Measurements from ENCODE around the gene AGER.

AGER gene

DNA sequence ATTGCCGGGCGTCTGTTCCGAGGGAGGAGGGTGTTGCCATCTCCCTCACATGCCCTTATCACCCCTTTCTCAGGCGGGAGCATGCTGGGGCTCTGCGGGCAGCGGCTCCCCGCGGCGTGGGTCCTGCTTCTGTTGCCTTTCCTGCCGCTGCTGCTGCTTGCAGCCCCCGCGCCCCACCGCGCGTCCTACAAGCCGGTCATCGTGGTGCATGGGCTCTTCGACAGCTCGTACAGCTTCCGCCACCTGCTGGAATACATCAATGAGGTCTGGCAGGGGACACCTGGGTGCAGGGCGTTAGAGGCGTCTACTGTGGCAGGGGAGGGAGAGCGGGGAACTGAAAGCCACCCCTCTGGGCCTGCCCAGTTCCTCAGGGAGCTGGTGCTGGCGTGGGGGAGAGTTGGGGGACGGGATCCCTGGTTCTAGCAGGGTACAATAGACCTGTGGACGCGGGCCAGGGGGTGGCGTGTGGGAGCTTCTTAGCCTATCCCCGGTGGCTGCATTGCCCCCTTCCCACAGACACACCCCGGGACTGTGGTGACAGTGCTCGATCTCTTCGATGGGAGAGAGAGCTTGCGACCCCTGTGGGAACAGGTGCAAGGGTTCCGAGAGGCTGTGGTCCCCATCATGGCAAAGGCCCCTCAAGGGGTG is 29.4 kb downstream of the AGER start:
- Histone ChIP-seq H3K27me3 (replicated peaks) (no peaks in the 10 kb centered on the region), H3K27ac (peak overlapping the region; percentile 80), H3K36me3 (replicated peaks) (peaks cover 9% of the 10 kb centered on the region), H3K4me3 (ENCODE audit: low read depth, low read length) (peak overlapping the region; percentile 86)
- peak; percentile 55 for DNase-seq
- in situ Hi-C loops (cut with HindIII; ENCODE audit: low pct_ligation_motif_present, low sequenced_read_pairs): no loop called here
- TF ChIP-seq, protein P1, sequence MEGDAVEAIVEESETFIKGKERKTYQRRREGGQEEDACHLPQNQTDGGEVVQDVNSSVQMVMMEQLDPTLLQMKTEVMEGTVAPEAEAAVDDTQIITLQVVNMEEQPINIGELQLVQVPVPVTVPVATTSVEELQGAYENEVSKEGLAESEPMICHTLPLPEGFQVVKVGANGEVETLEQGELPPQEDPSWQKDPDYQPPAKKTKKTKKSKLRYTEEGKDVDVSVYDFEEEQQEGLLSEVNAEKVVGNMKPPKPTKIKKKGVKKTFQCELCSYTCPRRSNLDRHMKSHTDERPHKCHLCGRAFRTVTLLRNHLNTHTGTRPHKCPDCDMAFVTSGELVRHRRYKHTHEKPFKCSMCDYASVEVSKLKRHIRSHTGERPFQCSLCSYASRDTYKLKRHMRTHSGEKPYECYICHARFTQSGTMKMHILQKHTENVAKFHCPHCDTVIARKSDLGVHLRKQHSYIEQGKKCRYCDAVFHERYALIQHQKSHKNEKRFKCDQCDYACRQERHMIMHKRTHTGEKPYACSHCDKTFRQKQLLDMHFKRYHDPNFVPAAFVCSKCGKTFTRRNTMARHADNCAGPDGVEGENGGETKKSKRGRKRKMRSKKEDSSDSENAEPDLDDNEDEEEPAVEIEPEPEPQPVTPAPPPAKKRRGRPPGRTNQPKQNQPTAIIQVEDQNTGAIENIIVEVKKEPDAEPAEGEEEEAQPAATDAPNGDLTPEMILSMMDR (IDR thresholded peaks at IDR 0.05; ENCODE audit: low read depth, low read length, missing control alignments): peak; percentile 75

DNA sequence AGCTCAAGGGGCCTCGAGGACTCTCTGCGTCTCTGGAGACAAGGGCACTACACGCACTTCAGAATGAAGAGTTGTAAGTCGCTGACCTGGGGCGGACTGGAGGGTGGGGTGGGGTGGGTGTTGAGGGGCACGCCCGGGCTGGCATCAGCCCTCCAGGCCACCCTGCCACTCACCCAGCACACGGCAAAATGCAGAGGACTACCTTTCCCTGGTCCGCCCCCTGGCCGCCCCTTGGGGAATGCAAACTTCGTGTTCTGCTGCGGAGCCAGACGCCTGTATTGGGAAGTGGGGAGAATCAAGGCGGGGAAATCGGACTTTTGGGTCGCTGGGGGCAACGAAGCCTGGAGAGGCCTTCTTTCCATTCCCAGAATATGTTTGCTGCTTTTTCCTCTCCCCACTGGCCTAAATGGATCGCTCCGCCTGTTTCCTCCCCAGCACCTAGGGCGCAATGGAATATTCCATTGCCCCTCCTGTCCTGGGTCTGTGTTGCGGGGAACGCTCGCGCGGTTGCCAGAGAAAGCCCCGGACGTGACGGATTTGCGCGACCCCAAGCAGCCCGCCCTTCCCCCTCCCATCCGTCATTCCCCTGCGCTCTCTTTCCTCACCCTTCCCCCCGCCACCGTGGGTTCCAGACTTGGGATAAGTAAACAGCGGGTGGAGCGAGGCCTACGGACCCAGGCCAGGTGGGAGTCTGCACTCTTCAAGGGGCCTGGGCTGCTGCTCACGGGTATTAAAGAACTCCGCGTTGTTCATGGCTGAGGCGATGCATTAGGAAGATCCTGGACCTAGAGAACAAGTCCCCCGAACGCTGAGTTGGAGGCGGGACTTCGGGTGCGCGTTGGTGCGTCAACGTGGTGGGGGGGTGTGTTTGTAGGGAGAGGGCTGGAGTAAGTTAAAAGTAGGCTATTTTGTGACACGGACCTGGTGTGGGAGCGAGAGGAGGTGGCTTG is 30.2 kb downstream of the AGER start, which contains the start of gene PPT2:
TSS of gene PPT2 (plus strand) at position 578 of the 950 bp plus-strand sequence. CDS start 454 bp downstream, outside the sequence.
- H3K27me3 ChIP-seq (replicated peaks): no peaks in the 10 kb centered on the region
- peaks cover 9% of the 10 kb centered on the region for H3K36me3 ChIP-seq (replicated peaks)
- peak within 1 kb of the TSS; percentile 80 for H3K27ac ChIP-seq
- peak; percentile 93 for DNase-seq
- H3K4me3 ChIP-seq (ENCODE audit: low read depth, low read length): peak within 1 kb of the TSS; percentile 86
- in situ Hi-C loops (cut with HindIII; ENCODE audit: low pct_ligation_motif_present, low sequenced_read_pairs): no loop called here
- TF ChIP-seq, protein P1 (IDR thresholded peaks at IDR 0.05; ENCODE audit: low read depth, low read length, missing control alignments): peak; percentile 46

DNA sequence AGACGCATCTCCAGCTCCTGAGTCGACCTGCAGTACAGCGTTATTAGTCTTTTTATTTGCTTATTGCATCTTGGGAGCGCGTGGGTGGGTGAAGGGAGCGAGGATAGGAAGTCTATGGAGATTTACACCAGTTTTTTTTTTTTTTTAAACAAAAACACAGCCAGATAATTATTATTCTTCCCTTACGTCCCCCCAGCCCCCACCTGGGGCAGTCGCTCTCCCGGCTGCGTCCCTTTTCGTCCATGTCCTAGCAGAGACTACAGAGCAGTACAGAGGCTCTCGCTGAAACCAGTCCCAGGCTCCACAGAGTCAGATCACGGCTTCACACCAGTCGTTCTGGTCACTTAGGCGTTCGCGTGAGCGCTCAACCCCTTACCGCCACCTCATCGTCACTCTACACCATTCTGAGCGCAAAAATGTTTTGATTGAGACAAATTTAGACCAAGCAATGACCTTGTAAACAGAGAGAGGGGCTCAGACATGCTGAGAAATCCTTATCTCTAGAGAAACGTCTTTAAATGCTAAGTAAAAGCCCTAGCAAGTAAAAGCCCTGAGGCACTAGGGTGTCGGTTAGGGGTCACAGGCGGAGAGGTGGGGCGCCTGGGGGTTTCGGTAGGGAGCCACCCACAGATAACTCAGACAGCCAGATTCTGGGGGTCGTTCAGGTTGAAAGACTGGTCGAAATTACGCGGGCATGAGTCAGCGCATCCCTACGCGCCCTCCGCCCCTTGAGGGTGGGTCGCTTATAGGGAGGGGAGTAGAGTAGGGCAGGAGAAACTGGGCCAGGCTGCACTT is 31.1 kb downstream of the AGER start:
- Histone ChIP-seq H3K27me3 (replicated peaks) (no peaks in the 10 kb centered on the region), H3K36me3 (replicated peaks) (peaks cover 6% of the 10 kb centered on the region), H3K4me3 (ENCODE audit: low read depth, low read length) (peak overlapping the region; percentile 86), H3K27ac (peak overlapping the region; percentile 80)
- DNase-seq: peak; percentile 58
- in situ Hi-C loops (cut with HindIII; ENCODE audit: low pct_ligation_motif_present, low sequenced_read_pairs): no loop called here
- TF ChIP-seq, protein P1 (IDR thresholded peaks at IDR 0.05; ENCODE audit: low read depth, low read length, missing control alignments): no peak

DNA sequence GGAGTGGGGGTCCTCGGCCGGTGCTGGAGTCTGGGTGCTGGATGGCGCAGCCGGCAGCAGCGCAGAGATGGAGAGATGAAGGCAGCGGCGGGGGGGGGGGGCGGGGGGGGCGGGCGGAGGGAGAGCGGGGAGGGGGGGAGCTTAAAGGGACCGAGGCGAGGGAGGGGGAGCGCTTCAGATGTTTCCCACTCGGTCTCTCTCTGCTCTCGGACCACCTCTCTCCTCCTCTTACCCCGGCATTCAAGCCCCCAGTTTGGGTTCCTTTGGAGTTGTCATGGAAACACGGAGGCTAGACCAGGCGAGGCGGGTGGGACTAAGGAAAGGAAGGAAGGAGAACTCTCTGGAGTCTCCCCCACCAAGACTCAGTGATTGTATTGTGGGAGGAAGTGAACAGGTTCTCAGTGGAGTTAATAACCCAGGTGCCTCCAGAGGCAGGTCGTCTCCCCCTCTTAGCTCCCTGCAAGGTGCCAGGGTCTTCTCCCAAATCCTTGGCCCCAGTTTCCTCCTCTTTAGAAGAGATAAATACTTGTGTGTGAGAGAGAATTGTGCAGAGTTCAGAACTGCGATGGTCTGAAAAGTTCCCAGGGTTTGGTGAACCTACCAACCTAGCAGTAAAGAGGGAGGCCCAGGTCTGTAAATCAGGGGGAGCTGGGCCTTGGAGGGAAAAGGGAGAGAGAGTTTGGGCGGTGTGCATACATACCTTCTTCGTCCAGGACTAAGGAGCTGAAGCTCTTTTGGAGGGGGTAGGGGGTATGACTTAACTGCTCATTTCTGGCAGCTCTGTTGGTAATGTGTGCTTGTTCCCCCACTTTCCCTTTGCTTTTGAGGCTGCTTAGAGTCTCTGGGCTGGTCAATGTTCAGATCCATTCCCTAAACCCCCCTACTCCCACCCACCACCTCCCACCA is 31.9 kb downstream of the AGER start, which contains the start of gene PRRT1:
TSS of gene PRRT1 (minus strand) at position 77 of the 906 bp plus-strand sequence. CDS start 112 bp downstream, outside the sequence.
- peak within 1 kb of the TSS; percentile 80 for H3K27ac ChIP-seq
- DNase-seq: no peak
- peaks cover 4% of the 10 kb centered on the region for H3K36me3 ChIP-seq (replicated peaks)

More for the DNA sequence above, 31.9 kb downstream of the AGER start, which contains the start of gene PRRT1:
- TF ChIP-seq, protein P1 (IDR thresholded peaks at IDR 0.05; ENCODE audit: low read depth, low read length, missing control alignments): no peak
- no peaks in the 10 kb centered on the region for H3K27me3 ChIP-seq (replicated peaks)
- in situ Hi-C loops (cut with HindIII; ENCODE audit: low pct_ligation_motif_present, low sequenced_read_pairs): no loop called here
- peak within 1 kb of the TSS; percentile 86 for H3K4me3 ChIP-seq (ENCODE audit: low read depth, low read length)

Data from brain microvascular endothelial cell (primary cell).